Activated CD8-positive, alpha-beta memory T cell treated with anti-CD3 and anti-CD28 coated beads, Interleukin-2, amount 50 U/mL, for 4 hours (primary cell): ENCODE data around the gene SIRPG.
"Not testable (repeated sequence)": the region's sequence is repeated elsewhere in the genome, so short reads cannot be mapped to it uniquely, and the experiment has no call there.

ENCODE experiments used
- DNase-seq: peaks from one replicate; pipeline ENCODE4 v3.0.0-alpha.2; 2020

The SIRPG gene

GRCh38 chr20:1671891-1672669, 14.5 kb upstream of the SIRPG start:
- peak; percentile 42 for DNase-seq

- no peak for DNase-seq
Measured at GRCh38 chr20:1669304-1669703, 11.7 kb upstream of the SIRPG start.

GRCh38 chr20:1667502-1668085, 10.0 kb upstream of the SIRPG start:
- no peak for DNase-seq

DNA sequence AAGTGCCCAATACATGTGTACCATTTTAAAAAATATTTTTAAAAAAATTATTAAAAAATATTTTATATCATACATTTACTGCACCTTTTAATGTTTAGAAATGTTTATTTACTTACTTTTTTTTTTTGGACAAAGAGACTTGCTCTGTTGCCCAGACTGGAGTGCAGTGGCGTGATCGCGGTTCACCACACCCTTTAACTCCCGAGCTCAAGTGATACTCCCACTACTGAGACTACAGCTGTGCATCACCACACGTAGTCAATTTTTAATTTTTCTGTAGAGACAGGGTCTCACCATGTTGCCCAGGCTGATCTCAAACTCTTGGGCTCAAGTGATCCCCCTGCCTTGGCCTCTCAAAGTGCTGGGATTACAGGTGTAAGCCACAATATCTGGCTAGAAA, 9.2 kb upstream of the SIRPG start:
- no peak for DNase-seq

DNA sequence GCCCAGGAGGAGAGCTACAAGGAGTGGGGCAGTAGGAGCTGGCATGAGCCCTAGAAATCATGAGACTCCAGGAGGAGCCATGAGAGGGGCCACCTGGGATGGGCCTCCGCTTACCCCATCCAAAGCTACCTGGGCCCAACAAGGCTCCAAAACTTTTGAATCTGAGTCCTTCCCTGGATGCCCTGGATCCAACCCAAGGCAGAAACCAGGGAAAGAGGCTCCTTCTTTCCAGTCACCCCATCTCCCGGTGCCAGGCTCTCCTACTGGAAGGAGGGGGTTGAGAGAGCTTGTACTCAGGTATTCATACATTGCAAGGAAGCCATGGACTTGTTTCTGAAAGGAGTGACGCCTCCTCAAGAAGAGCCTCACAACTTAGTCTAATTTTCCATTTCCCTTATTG, 7.8 kb upstream of the SIRPG start:
- DNase-seq: no peak

DNA sequence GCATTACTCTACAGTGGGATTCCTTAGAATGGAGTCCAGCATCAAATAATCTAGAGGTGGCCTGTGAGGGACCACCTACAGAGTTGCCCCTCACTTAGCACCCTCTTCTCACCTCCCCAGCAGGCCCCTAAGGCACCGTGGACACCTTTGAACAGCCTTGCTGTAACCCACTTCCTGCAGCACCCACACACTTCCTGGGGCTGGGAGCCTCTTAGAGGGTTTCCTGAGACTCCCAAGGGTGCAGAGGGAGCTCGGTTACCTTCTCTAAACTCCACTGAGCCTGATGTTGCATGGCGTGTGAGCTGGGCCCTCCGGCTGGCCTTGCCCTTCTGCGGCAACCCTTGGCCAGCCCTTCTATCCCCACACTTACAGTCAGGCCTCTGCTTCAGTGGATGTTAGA, 7.3 kb upstream of the SIRPG start:
- DNase-seq: peak; percentile 58

DNA sequence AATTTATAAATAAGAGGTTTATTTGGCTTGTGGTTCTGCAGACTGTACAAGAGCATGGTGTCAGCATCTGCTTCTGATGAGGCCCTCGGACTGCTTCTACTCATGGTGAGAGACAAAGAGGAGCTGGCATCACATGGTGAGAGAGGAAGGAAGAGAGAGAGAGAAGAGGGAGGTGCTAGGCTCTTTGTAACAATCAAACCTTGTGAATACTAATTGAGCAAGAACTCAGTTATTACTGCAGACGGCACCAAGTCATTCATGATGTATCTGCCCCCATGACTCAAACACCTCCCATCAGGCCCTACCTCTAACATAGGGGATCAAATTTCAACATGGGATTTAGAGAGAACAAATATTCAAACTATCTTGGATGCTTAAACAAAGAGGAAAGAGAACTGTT, 6.3 kb upstream of the SIRPG start:
- no peak for DNase-seq

- DNase-seq: no peak
Measured at GRCh38 chr20:1661542-1662299, 4.1 kb upstream of the SIRPG start.

DNA sequence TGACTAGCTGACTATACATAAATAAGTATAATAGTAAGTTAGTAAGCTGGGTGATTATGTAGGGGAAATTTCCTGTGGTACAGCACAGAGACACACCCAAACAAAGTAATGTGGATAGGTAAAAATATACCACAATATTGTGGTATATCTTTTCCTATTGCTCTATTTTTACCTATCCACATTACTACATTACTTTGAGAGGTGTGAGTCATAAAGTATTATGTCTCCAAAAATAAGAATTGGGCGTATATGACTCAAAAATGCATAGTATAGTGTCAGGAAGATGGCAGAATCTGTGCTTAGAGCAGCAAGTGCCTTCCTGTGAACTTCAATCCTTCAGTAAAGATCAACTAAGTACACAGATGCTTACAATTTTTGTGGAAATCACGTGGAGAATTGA, 2.7 kb upstream of the SIRPG start:
- no peak for DNase-seq

DNA sequence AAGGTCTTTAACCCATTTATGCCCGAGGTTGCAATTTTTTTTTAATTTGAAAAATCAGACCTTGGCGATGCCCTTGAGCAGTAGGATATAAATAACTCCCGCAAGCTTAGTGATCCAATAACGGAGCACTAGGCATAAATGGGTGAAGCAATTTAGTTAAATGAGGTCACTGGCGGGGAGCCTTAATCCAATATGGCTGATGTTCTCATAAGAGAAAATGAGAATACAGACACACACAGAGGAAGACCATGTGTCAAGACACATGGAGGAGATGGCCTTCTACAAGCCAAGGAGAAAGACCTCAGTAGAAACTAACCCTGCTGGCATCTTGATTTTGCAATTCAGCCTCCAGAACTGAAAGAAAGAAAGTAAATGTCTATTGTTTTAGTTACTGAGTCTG, 735 bp downstream of the SIRPG start:
- no peak for DNase-seq

DNA sequence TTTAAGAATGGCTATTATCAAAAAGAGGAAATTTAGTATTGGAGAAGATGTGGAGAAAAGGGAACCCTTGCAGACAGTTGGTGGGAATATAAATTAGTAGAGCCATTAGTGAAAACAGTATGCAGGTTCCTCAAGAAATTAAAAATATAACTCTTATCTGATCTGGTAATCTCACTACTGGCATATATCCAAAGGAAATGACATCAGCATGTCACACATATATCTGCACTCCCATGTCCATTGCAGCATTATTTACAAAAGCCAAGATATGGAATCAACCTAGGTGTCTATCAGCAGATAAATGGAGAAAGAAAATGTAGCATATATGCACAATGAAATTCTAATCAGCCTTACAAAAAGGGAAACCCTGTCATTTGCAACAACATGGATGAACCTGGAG, 2.6 kb downstream of the SIRPG start:
- DNase-seq: no peak

GRCh38 chr20:1652960-1653359, 4.6 kb downstream of the SIRPG start:
- no peak for DNase-seq

- no peak for DNase-seq
Measured at GRCh38 chr20:1652104-1652503, 5.5 kb downstream of the SIRPG start.

DNA sequence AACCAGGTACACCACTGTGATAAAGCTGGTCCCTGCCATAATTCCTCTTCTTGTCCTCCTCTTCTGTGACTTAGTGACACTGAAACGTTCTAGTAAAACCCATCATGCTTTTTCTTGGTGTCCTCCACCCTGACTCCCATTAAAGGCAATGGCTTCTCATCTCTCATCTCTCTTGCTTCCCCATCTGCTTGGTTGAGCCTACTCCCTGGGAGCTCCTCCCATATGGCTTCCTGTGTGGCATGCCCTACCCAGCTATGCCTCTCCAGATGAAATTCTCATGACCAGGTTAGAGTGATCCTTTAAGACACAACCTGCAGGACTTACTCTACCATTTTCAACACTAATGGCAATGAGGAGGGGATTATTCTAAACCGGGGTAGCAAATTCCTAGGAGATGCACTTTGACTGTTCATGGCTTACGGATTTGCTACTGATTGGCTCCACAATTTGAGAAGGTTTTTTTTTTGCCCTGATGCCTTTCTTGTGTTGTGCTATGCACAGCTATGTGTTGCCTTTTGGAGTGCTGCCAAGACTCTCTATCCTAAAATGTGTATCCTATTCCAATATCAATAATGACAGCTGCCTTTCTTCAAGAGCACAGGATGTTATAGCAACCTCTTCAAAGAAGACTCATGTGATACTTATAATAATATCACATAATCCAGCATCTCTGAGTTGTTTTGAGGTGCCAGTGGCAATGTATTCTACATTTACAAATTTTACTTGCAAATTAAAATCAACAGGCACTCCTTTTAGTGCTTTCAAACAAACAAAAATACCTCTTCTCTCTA, 6.1 kb downstream of the SIRPG start:
- no peak for DNase-seq

DNA sequence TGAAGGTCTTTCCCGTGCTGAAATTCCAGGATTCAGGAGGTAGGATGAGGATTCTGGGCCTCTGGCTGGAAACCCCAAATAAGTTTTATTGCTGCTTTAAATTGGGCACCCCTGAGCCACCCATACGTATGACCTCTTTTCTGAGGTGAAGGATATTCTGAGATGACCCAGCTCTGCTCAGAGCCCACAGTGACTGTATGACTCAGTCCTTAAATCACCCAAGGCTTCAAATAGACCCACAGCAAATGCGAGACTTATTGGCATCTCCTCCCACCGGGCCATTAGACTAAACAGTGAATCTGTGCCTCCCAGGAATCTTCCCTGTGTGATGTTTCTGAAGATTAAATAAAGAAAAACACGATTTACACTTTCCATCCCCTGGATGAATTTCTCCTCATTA, 9.5 kb downstream of the SIRPG start:
- DNase-seq: no peak

DNA sequence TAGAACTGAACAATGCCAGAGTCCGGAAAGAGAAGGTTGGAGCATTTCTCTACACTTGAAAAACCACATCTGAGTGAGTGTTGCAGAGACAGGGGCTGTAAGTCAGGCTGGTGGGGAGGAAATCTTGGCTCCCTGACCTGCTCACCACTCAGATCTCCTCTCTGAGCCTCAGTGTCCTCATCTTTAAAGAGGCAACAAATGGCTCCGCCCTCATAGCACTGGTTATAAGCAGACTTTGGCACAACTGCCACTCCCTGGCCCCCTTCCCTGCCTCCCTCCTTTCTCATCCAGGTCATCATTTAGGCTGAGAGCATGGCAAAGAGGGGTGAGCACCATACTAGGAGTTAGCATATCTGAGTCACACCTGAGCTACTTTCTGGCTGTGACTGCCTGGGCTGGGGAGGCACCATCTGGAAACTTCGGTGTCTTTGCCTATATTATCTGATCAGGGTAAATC, 10.6 kb downstream of the SIRPG start:
- DNase-seq: no peak

- DNase-seq: no peak
Measured at GRCh38 chr20:1644101-1644962, 13.2 kb downstream of the SIRPG start.

- not testable (repeated sequence) for DNase-seq
Measured at GRCh38 chr20:1638643-1639042, 18.9 kb downstream of the SIRPG start.

DNA sequence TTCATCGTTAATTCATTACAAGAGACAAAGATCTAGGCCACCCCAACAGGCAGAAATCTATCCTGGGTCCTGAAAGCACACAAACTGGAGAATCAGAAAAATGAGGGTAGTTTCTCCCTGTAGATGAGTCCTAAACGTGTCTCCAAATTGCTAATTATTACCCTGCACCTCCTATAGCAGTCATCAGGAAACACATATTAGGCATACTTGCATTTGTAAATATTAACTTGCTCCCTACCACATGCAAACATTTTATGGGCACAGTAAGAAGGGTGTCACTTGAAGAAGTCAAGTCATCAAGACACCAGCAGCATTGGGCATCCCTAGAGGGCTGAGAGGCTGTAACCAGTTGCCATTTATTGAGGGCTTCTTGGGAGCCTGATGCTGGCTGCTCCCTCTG, 19.8 kb downstream of the SIRPG start:
- DNase-seq: no peak

- no peak for DNase-seq
Measured at GRCh38 chr20:1637226-1637625, 20.4 kb downstream of the SIRPG start.

GRCh38 chr20:1636621-1637020, 21.0 kb downstream of the SIRPG start:
- DNase-seq: no peak

GRCh38 chr20:1635291-1635979, 22.1 kb downstream of the SIRPG start:
- no peak for DNase-seq
